DMS153 treated with DMSO at 0.1 percent for 48 hours (cell line): ENCODE measurements around the gene CD81.

Source experiments
- DNase-seq: peaks from one replicate; lab custom pipeline; 2025; ENCODE audit not compliant: unreplicated experiment; lab: John Stamatoyannopoulos, UW

CD81 gene

GRCh38 chr11:2400762-2401435 is 23.8 kb downstream of the CD81 start:
- DNase-seq, result no peak

- DNase-seq, result no peak
These were observed 24.4 kb downstream of the CD81 start for GRCh38 chr11:2401436-2401984.

GRCh38 chr11:2402106-2402505 is 25.0 kb downstream of the CD81 start:
- no peak for DNase-seq

GRCh38 chr11:2402890-2403645 is 26.0 kb downstream of the CD81 start:
- DNase-seq, result no peak

GRCh38 chr11:2404735-2405196 is 27.7 kb downstream of the CD81 start:
- DNase-seq, result no peak

GRCh38 chr11:2406451-2406850 is 29.3 kb downstream of the CD81 start:
- DNase-seq, result no peak

GRCh38 chr11:2406878-2407410 is 29.8 kb downstream of the CD81 start:
- no peak for DNase-seq

GRCh38 chr11:2408671-2409070 is 31.6 kb downstream of the CD81 start:
- no peak for DNase-seq

GRCh38 chr11:2409126-2409525 is 32.0 kb downstream of the CD81 start:
- no peak for DNase-seq

- DNase-seq, result no peak
These were observed 32.7 kb downstream of the CD81 start for GRCh38 chr11:2409611-2410468.

GRCh38 chr11:2410616-2411015 is 33.5 kb downstream of the CD81 start:
- no peak for DNase-seq

- DNase-seq, result no peak
These were observed 34.6 kb downstream of the CD81 start for GRCh38 chr11:2411446-2412305.

- no peak for DNase-seq
These were observed 35.2 kb downstream of the CD81 start for GRCh38 chr11:2412323-2412722.

GRCh38 chr11:2413742-2414579 is 36.9 kb downstream of the CD81 start:
- DNase-seq, result no peak

GRCh38 chr11:2414616-2415015 is 37.5 kb downstream of the CD81 start:
- no peak for DNase-seq

- no peak for DNase-seq
These were observed 38.1 kb downstream of the CD81 start for GRCh38 chr11:2415171-2415570.

- DNase-seq, result no peak
These were observed 38.7 kb downstream of the CD81 start for GRCh38 chr11:2415601-2416380.

- no peak for DNase-seq
These were observed 39.7 kb downstream of the CD81 start for GRCh38 chr11:2416765-2417164.
